GM23338 (cell line): ENCODE results near the gene SLA2. TPM values are rescaled to one million over a fixed set of nuclear protein-coding genes. Genes with fewer than 3 reads are reported as not detected.
A peak's percentile ranks its signal among the peaks of the same experiment; 100 is the strongest.

ENCODE experiments used
- ATAC-seq: fragments of 200-7000 bp; cut with Tn5 transposase; 3 replicates; pipeline ENCODE4 v1.9.1; 2020
- DNase-seq: peaks from one replicate; pipeline ENCODE4 v3.0.0-alpha.2; 2015; ENCODE audit warnings: low spot score
- H2AFZ ChIP-seq: fragments of 200-600 bp; sonication (generic); 2 replicates; pipeline ENCODE4 v1.8.0; 2016; ENCODE audit warnings: antibody characterized with exemption, mild to moderate bottlenecking, moderate library complexity
- H3F3A ChIP-seq: fragments of 200-600 bp; sonication (generic); replicated peaks from 2 replicates; pipeline ENCODE4 v1.8.0; 2017; ENCODE audit warnings: antibody characterized with exemption, mixed run types, low read depth
- H3K27ac ChIP-seq: fragments of 200-600 bp; sonication (generic); 2 replicates; pipeline ENCODE4 v1.6.1; 2016; ENCODE audit warnings: low read depth
- H3K27me3 ChIP-seq: fragments of 200-600 bp; sonication (generic); 2 replicates; pipeline ENCODE4 v1.8.0; 2016; ENCODE audit warnings: mild to moderate bottlenecking, mixed run types, moderate library complexity; ENCODE audit not compliant: insufficient read depth
- H3K36me3 ChIP-seq: fragments of 200-600 bp; sonication (generic); 2 replicates; pipeline ENCODE4 v1.8.0; 2016; ENCODE audit warnings: mild to moderate bottlenecking; ENCODE audit not compliant: insufficient read depth
- H3K4me1 ChIP-seq: fragments of 200-600 bp; sonication (generic); 2 replicates; pipeline ENCODE4 v1.8.0; 2016; ENCODE audit warnings: mild to moderate bottlenecking, moderate library complexity; ENCODE audit not compliant: insufficient read depth
- H3K4me2 ChIP-seq: fragments of 200-600 bp; sonication (generic); 2 replicates; pipeline ENCODE4 v1.7.1; 2017; ENCODE audit warnings: mixed run types
- H3K4me3 ChIP-seq: fragments of 200-600 bp; sonication (generic); 2 replicates; pipeline ENCODE4 v1.6.1; 2016; ENCODE audit warnings: mixed run types
- H3K79me2 ChIP-seq: fragments of 200-600 bp; sonication (generic); replicated peaks from 2 replicates; pipeline ENCODE4 v1.8.0; 2017; ENCODE audit warnings: mild to moderate bottlenecking; ENCODE audit not compliant: insufficient read depth
- H3K9me2 ChIP-seq: fragments of 200-600 bp; sonication (generic); 2 replicates; pipeline ENCODE4 v1.8.0; 2017; ENCODE audit not compliant: insufficient read depth
- H4K20me1 ChIP-seq: fragments of 200-600 bp; sonication (generic); replicated peaks from 2 replicates; pipeline ENCODE4 v1.8.0; 2017; ENCODE audit warnings: mild to moderate bottlenecking; ENCODE audit not compliant: insufficient read depth
- H3K27ac Mint-ChIP-seq: 2 replicates; pipeline ENCODE4 v1.8.0; 2020; ENCODE audit warnings: inconsistent platforms, mild to moderate bottlenecking, moderate library complexity, mixed read lengths
- H3K27me3 Mint-ChIP-seq: 3 replicates; pipeline ENCODE4 v1.8.0; 2022; ENCODE audit warnings: low read depth, mild to moderate bottlenecking, moderate library complexity, mixed read lengths, inconsistent platforms; ENCODE audit not compliant: insufficient read depth, poor library complexity
- H3K36me3 Mint-ChIP-seq: 3 replicates; pipeline ENCODE4 v1.8.0; 2021; ENCODE audit warnings: low read depth, mild to moderate bottlenecking, inconsistent platforms, moderate library complexity, mixed read lengths
- H3K4me1 Mint-ChIP-seq: 3 replicates; pipeline ENCODE4 v1.8.0; 2020; ENCODE audit warnings: mild to moderate bottlenecking, inconsistent platforms, mixed read lengths
- H3K4me3 Mint-ChIP-seq: 3 replicates; pipeline ENCODE4 v1.8.0; 2021; ENCODE audit warnings: moderate library complexity, mild to moderate bottlenecking, inconsistent platforms, mixed read lengths
- H3K9me3 Mint-ChIP-seq: 3 replicates; pipeline ENCODE4 v1.8.0; 2020; ENCODE audit warnings: moderate library complexity, mild to moderate bottlenecking, inconsistent platforms, mixed read lengths
- CREB1 ChIP-seq: fragments of 250-450 bp; sonication (Bioruptor Pico); IDR thresholded peaks from 2 replicates; pipeline ENCODE4 v1.5.0; 2020; ENCODE audit warnings: low read depth, mild to moderate bottlenecking, moderate library complexity
- JUNB ChIP-seq: IDR thresholded peaks from one replicate; pipeline ENCODE4 v1.6.1; 2016; ENCODE audit warnings: antibody characterized with exemption; ENCODE audit not compliant: unreplicated experiment
- NANOG ChIP-seq: IDR thresholded peaks from 2 replicates; pipeline ENCODE4 v1.6.1; 2016; ENCODE audit warnings: antibody characterized with exemption, borderline replicate concordance
- POLR2AphosphoS5 ChIP-seq: IDR thresholded peaks from 2 replicates; pipeline ENCODE4 v1.6.1; 2016; ENCODE audit warnings: antibody characterized with exemption, low read depth
- STAT1 ChIP-seq: IDR thresholded peaks from one replicate; pipeline ENCODE4 v1.6.1; 2016; ENCODE audit warnings: antibody characterized with exemption; ENCODE audit not compliant: unreplicated experiment
- ZNF462 ChIP-seq: fragments of 250-450 bp; sonication (Bioruptor Pico); IDR thresholded peaks from 2 replicates; pipeline ENCODE4 v1.5.0; 2020; ENCODE audit warnings: mild to moderate bottlenecking, moderate library complexity
- polyA plus RNA-seq: library from polyadenylated mRNA; unstranded; fragments of >200 nt; fragmentation: Nextera tagmentation; extraction: Ambion mirVana; gene quantifications from 2 replicates; pipeline ENCODE4 v1.2.1, GENCODE V29; 2016
- total RNA-seq: library from RNA; depleted of rRNA; stranded (reverse); fragments of >200 nt; shearing (Covaris generic); gene quantifications from 2 replicates; pipeline ENCODE4 v1.2.3, GENCODE V29; 2014
- TF ChIP-seq, protein P1 (sequence below): IDR thresholded peaks from 2 replicates; pipeline ENCODE4 v1.6.1; 2016; ENCODE audit warnings: antibody characterized with exemption

Gene SLA2
- total and polyA plus RNA-seq, 2 experiments from 2014 or later = 0.18 TPM; not detected in 1

- no peak for TF ChIP-seq ZNF462 (CRISPR knock-in tag)
- no peak for TF ChIP-seq STAT1
- TF ChIP-seq JUNB = no peak
- no peak for TF ChIP-seq NANOG
Observed at GRCh38 chr20:36573798-36574365, 72.1 kb downstream of the SLA2 start (continued).

- H3K27me3 ChIP-seq = no peaks in the 10 kb centered on the region
- H3F3A ChIP-seq = peaks cover 6% of the 10 kb centered on the region; the same call in 1 of the 2 replicates
- ATAC-seq (peak; percentile 56), DNase-seq (peak; percentile 97)
- peaks cover 14% of the 10 kb centered on the region for H4K20me1 ChIP-seq
- H3K79me2 ChIP-seq = peaks cover 58% of the 10 kb centered on the region
- Mint-ChIP-seq H3K27ac (peak within 1 kb of the TSS; percentile 98), H3K4me1 (peaks cover 50% of the 10 kb centered on the region), H3K9me3 (no peaks in the 10 kb centered on the region), H3K36me3 (peaks cover 21% of the 10 kb centered on the region), H3K27me3 (peaks cover 29% of the 10 kb centered on the region), H3K4me3 (peak within 1 kb of the TSS; percentile 94)
- H2AFZ ChIP-seq = no peak within 1 kb of the TSS; the same call in 1 of the 2 replicates
- TF ChIP-seq CREB1 (CRISPR knock-in tag) = peak; percentile 79
- TF ChIP-seq, protein P1, sequence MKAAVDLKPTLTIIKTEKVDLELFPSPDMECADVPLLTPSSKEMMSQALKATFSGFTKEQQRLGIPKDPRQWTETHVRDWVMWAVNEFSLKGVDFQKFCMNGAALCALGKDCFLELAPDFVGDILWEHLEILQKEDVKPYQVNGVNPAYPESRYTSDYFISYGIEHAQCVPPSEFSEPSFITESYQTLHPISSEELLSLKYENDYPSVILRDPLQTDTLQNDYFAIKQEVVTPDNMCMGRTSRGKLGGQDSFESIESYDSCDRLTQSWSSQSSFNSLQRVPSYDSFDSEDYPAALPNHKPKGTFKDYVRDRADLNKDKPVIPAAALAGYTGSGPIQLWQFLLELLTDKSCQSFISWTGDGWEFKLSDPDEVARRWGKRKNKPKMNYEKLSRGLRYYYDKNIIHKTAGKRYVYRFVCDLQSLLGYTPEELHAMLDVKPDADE = peak; percentile 69; the same call in 1 of the 2 replicates
- no peak for TF ChIP-seq NANOG
- TF ChIP-seq POLR2AphosphoS5 = peak; percentile 62
- H3K36me3 ChIP-seq = no peaks in the 10 kb centered on the region
- H3K4me3 ChIP-seq = peak within 1 kb of the TSS; percentile 92
- peaks cover 38% of the 10 kb centered on the region for H3K4me1 ChIP-seq
- H3K4me2 ChIP-seq = peak within 1 kb of the TSS; percentile 96
- H3K9me2 ChIP-seq = no peaks in the 10 kb centered on the region
- peak within 1 kb of the TSS; percentile 98 for H3K27ac ChIP-seq
Observed at GRCh38 chr20:36573103-36573797, 72.7 kb downstream of the SLA2 start, which contains the start of gene TGIF2. Gene TGIF2, plus strand, starts transcription at chr20:36573597. Its CDS starts 5,178 bp downstream, at chr20:36578775.
